HepG2 (cell line): ENCODE data around the gene ZAR1L. TPM values are rescaled to one million over a fixed set of nuclear protein-coding genes. Genes with fewer than 3 reads are reported as not detected.

Experiments
- AHDC1 ChIP-seq: sonication (generic); formaldehyde crosslinking; IDR thresholded peaks from 2 replicates; pipeline ENCODE4 v1.5.1; 2020; ENCODE audit warnings: mild to moderate bottlenecking, missing genetic modification reagents, borderline replicate concordance
- ATF3 ChIP-seq: sonication (generic); formaldehyde crosslinking; IDR thresholded peaks from 2 replicates; pipeline ENCODE4 v1.4.0; 2020; ENCODE audit warnings: missing genetic modification reagents
- FOXJ3 ChIP-seq: sonication (generic); formaldehyde crosslinking; IDR thresholded peaks from 2 replicates; pipeline ENCODE4 v1.4.0; 2020; ENCODE audit warnings: missing genetic modification reagents, mild to moderate bottlenecking, borderline replicate concordance
- GATAD2A ChIP-seq: IDR thresholded peaks from 2 replicates; pipeline ENCODE4 v1.6.1; 2016
- HMG20B ChIP-seq: conservative IDR thresholded peaks from 2 replicates; pipeline ENCODE4 v1.6.1; 2016; ENCODE audit warnings: missing genetic modification reagents, missing compliant biosample characterization
- HOXA3 ChIP-seq: sonication (generic); formaldehyde crosslinking; IDR thresholded peaks from 2 replicates; pipeline ENCODE4 v1.5.0; 2020; ENCODE audit warnings: missing genetic modification reagents
- KMT2A ChIP-seq: sonication (generic); formaldehyde crosslinking; IDR thresholded peaks from 2 replicates; pipeline ENCODE4 v1.4.0; 2020; ENCODE audit warnings: missing genetic modification reagents
- MIER3 ChIP-seq: IDR thresholded peaks from 2 replicates; pipeline ENCODE4 v1.6.1; 2016; ENCODE audit warnings: missing compliant biosample characterization, borderline replicate concordance
- NFIB ChIP-seq: sonication (generic); formaldehyde crosslinking; IDR thresholded peaks from 2 replicates; pipeline ENCODE4 v1.9.0; 2021; ENCODE audit warnings: missing genetic modification reagents, mild to moderate bottlenecking, borderline replicate concordance
- PCBP1 ChIP-seq: fragments of 200-400 bp; formaldehyde crosslinking; IDR thresholded peaks from 2 replicates; pipeline ENCODE4 v1.6.1; 2017; ENCODE audit warnings: mild to moderate bottlenecking, low read depth, low read length, borderline replicate concordance
- RARA ChIP-seq: IDR thresholded peaks from 2 replicates; pipeline ENCODE4 v1.6.1; 2016; ENCODE audit warnings: missing genetic modification reagents, missing compliant biosample characterization
- SALL1 ChIP-seq: sonication (generic); formaldehyde crosslinking; IDR thresholded peaks from 2 replicates; pipeline ENCODE4 v1.8.0; 2022; ENCODE audit warnings: mild to moderate bottlenecking, missing genetic modification reagents
- SNAI1 ChIP-seq: sonication (generic); formaldehyde crosslinking; IDR thresholded peaks from 2 replicates; pipeline ENCODE4 v1.5.0; 2020; ENCODE audit warnings: mild to moderate bottlenecking, missing genetic modification reagents, borderline replicate concordance
- SOX5 ChIP-seq: IDR thresholded peaks from 2 replicates; pipeline ENCODE4 v1.6.1; 2016; ENCODE audit warnings: borderline replicate concordance
- THAP7 ChIP-seq: sonication (generic); formaldehyde crosslinking; IDR thresholded peaks from 2 replicates; pipeline ENCODE4 v1.8.1; 2023; ENCODE audit warnings: mild to moderate bottlenecking, missing genetic modification reagents
- ZBTB21 ChIP-seq: sonication (generic); formaldehyde crosslinking; IDR thresholded peaks from 2 replicates; pipeline ENCODE4 v1.4.0; 2020; ENCODE audit warnings: missing genetic modification reagents
- ZFP62 ChIP-seq: sonication (generic); formaldehyde crosslinking; IDR thresholded peaks from 2 replicates; pipeline ENCODE4 v1.4.0; 2020; ENCODE audit warnings: missing genetic modification reagents
- ZNF18 ChIP-seq: sonication (generic); formaldehyde crosslinking; IDR thresholded peaks from 2 replicates; pipeline ENCODE4 v1.8.0; 2022; ENCODE audit warnings: mild to moderate bottlenecking, missing genetic modification reagents; ENCODE audit not compliant: insufficient replicate concordance
- ZNF543 ChIP-seq: sonication (generic); formaldehyde crosslinking; IDR thresholded peaks from 2 replicates; pipeline ENCODE4 v1.4.0; 2020; ENCODE audit warnings: mild to moderate bottlenecking, missing genetic modification reagents
- polyA plus RNA-seq, 8 experiments: library from polyadenylated mRNA; depleted of rRNA in 3 of 8; stranded (reverse) in 7 of 8; unstranded in 1 of 8; fragments of >200 nt; fragmentation: Illumina TruSeq in 4 of 8; extraction: Trizol in 4 of 8; gene quantifications; 2 replicates each; pipeline versions ENCODE4 v1.2.1 to v1.2.3, GENCODE V29; 2011 to 2016; ENCODE audit warnings: low read depth in 4 of 8, missing spikeins in 1 of 8, mixed read lengths in 1 of 8; ENCODE audit not compliant: insufficient read depth in 1 of 8
- total RNA-seq, 5 experiments: library from RNA; depleted of rRNA; stranded (reverse); fragments of >200 nt; fragmentation: Illumina TruSeq; extraction: Trizol; gene quantifications; 2 replicates each; pipeline ENCODE4 v1.2.3, GENCODE V29; 2016; ENCODE audit warnings: low read depth in 1 of 5

Gene ZAR1L
- total and polyA plus RNA-seq, 2 of the 13 experiments (the other 11 are each of a cell fraction or from before 2014, with no cell fraction given): 0.09 TPM; not detected in 1

GRCh38 chr13:32255724-32256109 is 59.4 kb downstream of the ZAR1L start (continued):
- TF ChIP-seq FOXJ3 (peak; percentile 86; the same call in 1 of the 2 replicates), GATAD2A (CRISPR knock-in tag) (peak; percentile 90), PCBP1 (no peak), MIER3 (CRISPR knock-in tag) (peak; percentile 73; the same call in 1 of the 2 replicates), KMT2A (CRISPR knock-in tag) (no peak), SALL1 (no peak; the same call in 1 of the 2 replicates), AHDC1 (CRISPR knock-in tag) (peak; percentile 92; the same call in 1 of the 2 replicates), HOXA3 (CRISPR knock-in tag) (peak; percentile 69), ZNF543 (CRISPR knock-in tag) (0 out of 2 replicates have a peak, but pooled peaks have one; percentile 32), ZNF18 (CRISPR knock-in tag) (peak; percentile 38), THAP7 (CRISPR knock-in tag) (no peak), NFIB (CRISPR knock-in tag) (no peak), SOX5 (CRISPR knock-in tag) (peak; percentile 66; the same call in 1 of the 2 replicates), ZBTB21 (CRISPR knock-in tag) (peak; percentile 86), HMG20B (CRISPR knock-in tag) (peak; percentile 71), ATF3 (CRISPR knock-in tag) (peak; percentile 83; the same call in 1 of the 2 replicates), RARA (CRISPR knock-in tag) (peak; percentile 80), SNAI1 (CRISPR knock-in tag) (no peak), ZFP62 (no peak)
